GM12892 (cell line): Measurements from ENCODE around the gene SH2D3A.

Experiments
- POLR2A ChIP-seq: IDR thresholded peaks from 2 replicates; pipeline ENCODE4 v1.6.1; 2011; ENCODE audit warnings: low read depth, low read length, control low read depth
- TAF1 ChIP-seq: IDR thresholded peaks from 2 replicates; pipeline ENCODE4 v1.6.1; 2011; ENCODE audit warnings: low read depth, mild to moderate bottlenecking, control low read depth, low read length, borderline replicate concordance

DNA sequence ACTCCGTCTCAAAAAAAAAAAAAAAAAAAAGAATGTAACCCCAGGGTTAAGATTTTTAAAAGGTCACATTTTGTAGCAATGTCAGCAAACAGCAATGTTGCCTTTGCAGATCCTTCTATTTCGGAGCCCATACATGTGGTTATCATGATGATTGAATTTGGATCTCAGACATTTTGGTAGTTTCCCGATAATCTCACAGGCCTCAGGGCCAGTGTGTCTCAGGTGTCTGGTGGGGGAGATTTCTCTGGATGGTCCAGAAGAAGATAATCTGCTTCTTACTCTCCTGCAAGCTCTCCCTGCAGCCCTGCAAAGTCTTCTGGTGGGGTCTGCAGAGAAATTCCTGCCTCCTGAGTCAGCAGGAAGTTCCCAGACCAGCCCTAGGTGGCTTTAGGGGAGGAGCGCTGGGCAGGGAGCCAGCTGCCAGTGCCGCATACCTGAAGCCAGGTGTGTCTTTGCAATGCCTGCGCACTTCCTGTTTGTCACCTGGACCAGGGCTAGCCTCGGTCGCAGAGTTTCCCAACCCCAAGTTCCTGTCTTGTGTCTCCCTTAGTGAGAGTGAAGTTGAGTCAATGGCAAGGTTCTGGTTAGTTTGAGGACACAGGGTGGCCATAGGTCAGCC, 1.4 kb downstream of the SH2D3A start:
- TF ChIP-seq TAF1 (no peak), POLR2A (no peak)
